ENCODE data around the gene ORC5.

ORC5 gene

GRCh38 chr7:104093127-104093526, 114.7 kb downstream of the ORC5 start:
- no peak for TF ChIP-seq CTCF (IDR thresholded peaks at IDR 0.05; ENCODE audit: borderline replicate concordance, insufficient read depth, low read depth, low read length)

GRCh38 chr7:104091242-104091641, 116.6 kb downstream of the ORC5 start:
- no peak for TF ChIP-seq CTCF (IDR thresholded peaks at IDR 0.05; ENCODE audit: borderline replicate concordance, insufficient read depth, low read depth, low read length)
- no peak overlapping the region for H3K4me3 ChIP-seq (ENCODE audit: low read depth, low read length)

More at GRCh38 chr7:104093127-104093526, 114.7 kb downstream of the ORC5 start:
- H3K4me3 ChIP-seq (ENCODE audit: low read depth, low read length), result no peak overlapping the region

- TF ChIP-seq CTCF (IDR thresholded peaks at IDR 0.05; ENCODE audit: borderline replicate concordance, insufficient read depth, low read depth, low read length), result no peak
- H3K4me3 ChIP-seq (ENCODE audit: low read depth, low read length), result no peak overlapping the region
These were observed 118.2 kb downstream of the ORC5 start for GRCh38 chr7:104089612-104090011.

- no peak for TF ChIP-seq CTCF (IDR thresholded peaks at IDR 0.05; ENCODE audit: borderline replicate concordance, insufficient read depth, low read depth, low read length)
- H3K4me3 ChIP-seq (ENCODE audit: low read depth, low read length), result no peak overlapping the region
These were observed 118.8 kb downstream of the ORC5 start for GRCh38 chr7:104089061-104089460.

Measured in GM12875 (cell line).